SK-N-SH (cell line): ENCODE measurements around the gene RAB7A. TPM values are rescaled to one million over a fixed set of nuclear protein-coding genes. Genes with fewer than 3 reads are reported as not detected.

Experiments used
- CTCF ChIA-PET: fragments of 300-600, 350-600 bp; formaldehyde crosslinking; extraction: SDS; loops from one replicate; lab custom pipeline; 2021; lab: Yijun Ruan, JAX
- POLR2A ChIA-PET: fragments of 350-600 bp; sonication (Branson Sonifier 250); formaldehyde crosslinking; extraction: SDS; loops from one replicate; lab custom pipeline; 2020; ENCODE audit warnings: antibody characterized with exemption, inconsistent platforms; lab: Yijun Ruan, JAX
- DNase-seq: peaks from one replicate; pipeline ENCODE4 v3.0.0; 2012
- H2AFZ ChIP-seq: fragments of 200-600 bp; sonication (generic); 2 replicates; pipeline ENCODE4 v1.8.1; 2016; ENCODE audit warnings: antibody characterized with exemption, mild to moderate bottlenecking, low read depth
- H3F3A ChIP-seq: fragments of 200-600 bp; sonication (generic); replicated peaks from 2 replicates; pipeline ENCODE3; 2016; ENCODE audit warnings: antibody characterized with exemption, mild to moderate bottlenecking; ENCODE audit not compliant: insufficient read depth
- H3K27ac ChIP-seq, 2 experiments: fragments of 200-500 bp in 1 of 2; fragments of 200-600 bp in 1 of 2; sonication (Bioruptor generic) in 1 of 2; sonication (generic), shearing (Covaris generic) in 1 of 2; 2 replicates each; pipeline versions ENCODE4 v1.5.1 to v1.6.1; 2014 to 2016; ENCODE audit warnings: low read depth in 2 of 2, inconsistent platforms in 1 of 2, low read length in 1 of 2, mild to moderate bottlenecking in 1 of 2, mixed read lengths in 1 of 2
- H3K27me3 ChIP-seq: fragments of 200-600 bp; sonication (generic), shearing (Covaris generic); 2 replicates; pipeline ENCODE4 v1.6.1; 2016; ENCODE audit warnings: mixed run types; ENCODE audit not compliant: insufficient read depth
- H3K36me3 ChIP-seq, 2 experiments: fragments of 200-500 bp in 1 of 2; fragments of 200-600 bp in 1 of 2; sonication (Bioruptor generic) in 1 of 2; sonication (generic) in 1 of 2; replicated peaks in 1 of 2; 2 replicates each; pipeline versions ENCODE3 to v1.5.1; 2014 to 2016; ENCODE audit warnings: low read length in 1 of 2, mild to moderate bottlenecking in 1 of 2; ENCODE audit not compliant: insufficient read depth in 2 of 2, control insufficient read depth in 1 of 2
- H3K4me1 ChIP-seq, 2 experiments: fragments of 200-500 bp in 1 of 2; fragments of 200-600 bp in 1 of 2; sonication (Bioruptor generic) in 1 of 2; sonication (generic), shearing (Covaris generic) in 1 of 2; 2 replicates each; pipeline versions ENCODE4 v1.5.1 to v1.6.1; 2014 to 2016; ENCODE audit warnings: low read depth in 1 of 2, low read length in 1 of 2, mixed run types in 1 of 2; ENCODE audit not compliant: insufficient read depth in 2 of 2, control insufficient read depth in 1 of 2
- H3K4me2 ChIP-seq: fragments of 200-600 bp; sonication (generic), shearing (Covaris generic); 2 replicates; pipeline ENCODE4 v1.6.1; 2017; ENCODE audit warnings: mixed run types
- H3K4me3 ChIP-seq, 2 experiments: fragments of 200-500 bp in 1 of 2; fragments of 200-600 bp in 1 of 2; sonication (Bioruptor generic) in 1 of 2; sonication (generic), shearing (Covaris generic) in 1 of 2; 2 replicates each; pipeline versions ENCODE4 v1.5.1 to v1.8.1; 2014 to 2016; ENCODE audit warnings: low read depth in 2 of 2, inconsistent platforms in 1 of 2, low read length in 1 of 2, mild to moderate bottlenecking in 1 of 2, mixed read lengths in 1 of 2, moderate library complexity in 1 of 2
- H3K79me2 ChIP-seq: fragments of 200-600 bp; sonication (generic); 2 replicates; pipeline ENCODE4 v1.8.1; 2017; ENCODE audit warnings: mild to moderate bottlenecking; ENCODE audit not compliant: insufficient read depth
- H3K9ac ChIP-seq: fragments of 200-600 bp; sonication (generic); 2 replicates; pipeline ENCODE4 v1.6.1; 2017; ENCODE audit warnings: mixed run types
- H3K9me2 ChIP-seq: fragments of 200-600 bp; sonication (generic); 2 replicates; pipeline ENCODE4 v1.6.1; 2017; ENCODE audit warnings: mixed run types
- H3K9me3 ChIP-seq: fragments of 200-600 bp; sonication (generic); 2 replicates; pipeline ENCODE4 v1.6.1; 2017; ENCODE audit warnings: mixed run types, mild to moderate bottlenecking, moderate library complexity
- H4K20me1 ChIP-seq: fragments of 200-600 bp; sonication (generic); 2 replicates; pipeline ENCODE4 v1.6.1; 2017; ENCODE audit warnings: mild to moderate bottlenecking, mixed run types; ENCODE audit not compliant: insufficient read depth
- CHD2 ChIP-seq: fragments of 150-350 bp; IDR thresholded peaks from 2 replicates; pipeline ENCODE4 v1.6.1; 2018; ENCODE audit warnings: low read length; ENCODE audit not compliant: partially characterized antibody
- CTCF ChIP-seq: fragments of 200-600 bp; sonication (generic); IDR thresholded peaks from 2 replicates; pipeline ENCODE4 v1.6.1; 2017; ENCODE audit warnings: antibody characterized with exemption, mild to moderate bottlenecking, moderate library complexity
- ELF1 ChIP-seq: IDR thresholded peaks from 2 replicates; pipeline ENCODE4 v1.4.0; 2012
- EZH2phosphoT487 ChIP-seq: fragments of 200-600 bp; sonication (generic); IDR thresholded peaks from 2 replicates; pipeline ENCODE4 v1.6.1; 2017; ENCODE audit warnings: low read depth, mixed run types, mild to moderate bottlenecking, antibody characterized with exemption, moderate library complexity, borderline replicate concordance
- FOSL2 ChIP-seq: IDR thresholded peaks from 2 replicates; pipeline ENCODE4 v1.4.0; 2012; ENCODE audit warnings: low read depth, mild to moderate bottlenecking, moderate library complexity, borderline replicate concordance
- FOXJ3 ChIP-seq: sonication (generic); formaldehyde crosslinking; IDR thresholded peaks from 2 replicates; pipeline ENCODE4 v1.5.1; 2020; ENCODE audit warnings: mild to moderate bottlenecking, missing genetic modification reagents
- FOXM1 ChIP-seq: IDR thresholded peaks from 2 replicates; pipeline ENCODE4 v1.4.0; 2012; ENCODE audit warnings: low read depth, mild to moderate bottlenecking
- GABPA ChIP-seq: IDR thresholded peaks from 2 replicates; pipeline ENCODE4 v1.4.0; 2012; ENCODE audit warnings: low read depth, mild to moderate bottlenecking
- GATA2 ChIP-seq: sonication (generic); formaldehyde crosslinking; IDR thresholded peaks from 2 replicates; pipeline ENCODE4 v1.5.0; 2020; ENCODE audit warnings: mild to moderate bottlenecking, missing genetic modification reagents
- JUND ChIP-seq: IDR thresholded peaks from 2 replicates; pipeline ENCODE4 v1.4.0; 2012
- MAX ChIP-seq: IDR thresholded peaks from 2 replicates; pipeline ENCODE4 v1.4.0; 2012; ENCODE audit warnings: low read depth
- MEF2A ChIP-seq: IDR thresholded peaks from 2 replicates; pipeline ENCODE4 v1.4.0; 2012; ENCODE audit warnings: low read depth, borderline replicate concordance
- NFIC ChIP-seq: IDR thresholded peaks from 2 replicates; pipeline ENCODE4 v1.4.0; 2012; ENCODE audit warnings: borderline replicate concordance
- RAD21 ChIP-seq: IDR thresholded peaks from 2 replicates; pipeline ENCODE4 v1.6.1; 2012; ENCODE audit warnings: mild to moderate bottlenecking, low read length
- RCOR1 ChIP-seq: fragments of 150-350 bp; IDR thresholded peaks from 2 replicates; pipeline ENCODE4 v1.6.1; 2017; ENCODE audit warnings: antibody characterized with exemption, low read length
- RXRA ChIP-seq: IDR thresholded peaks from 2 replicates; pipeline ENCODE4 v1.4.0; 2012; ENCODE audit warnings: low read depth, mild to moderate bottlenecking, borderline replicate concordance
- SIN3A ChIP-seq: IDR thresholded peaks from 2 replicates; pipeline ENCODE4 v1.6.1; 2012; ENCODE audit warnings: low read depth, mild to moderate bottlenecking, low read length, moderate library complexity, borderline replicate concordance
- SMC3 ChIP-seq: IDR thresholded peaks from 2 replicates; pipeline ENCODE4 v1.6.1; 2012; ENCODE audit warnings: low read depth, low read length, improper control_type of control experiment
- TEAD4 ChIP-seq: IDR thresholded peaks from 2 replicates; pipeline ENCODE4 v1.4.0; 2012; ENCODE audit warnings: mild to moderate bottlenecking, borderline replicate concordance; ENCODE audit not compliant: insufficient read depth
- USF1 ChIP-seq: IDR thresholded peaks from 2 replicates; pipeline ENCODE4 v1.4.0; 2012; ENCODE audit warnings: low read depth, borderline replicate concordance
- USF2 ChIP-seq: fragments of 150-350 bp; IDR thresholded peaks from 2 replicates; pipeline ENCODE4 v1.6.1; 2017; ENCODE audit warnings: antibody characterized with exemption, low read length, low read depth, borderline replicate concordance
- WGBS: methylation state at CpG from one replicate; pipeline ENCODE4 v1.1.6; 2017; ENCODE audit warnings: low lambda C conversion rate; 5-methylcytosine and 5-hydroxymethylcytosine counted together
- polyA plus RNA-seq, 3 experiments: library from polyadenylated mRNA; depleted of rRNA; stranded (reverse); fragments of >200 nt; gene quantifications; 2 replicates each; pipeline ENCODE4 v1.2.3, GENCODE V29; 2012

The RAB7A gene
- polyA plus RNA-seq, 1 of the 3 experiments (the other 2 are of a cell fraction): 271 TPM

- no peaks in the 10 kb centered on the region for H3K27me3 ChIP-seq
- 97% methylated on average over 5 of the region's 5 CpGs for WGBS
- CTCF ChIA-PET: interaction anchor here (1.1 to 4.2 kb wide), 3 partner anchors 49 to 57 kb away, joined by 3 to 21 read pairs (median 3); no protein-coding TSS in a partner anchor
- POLR2A ChIA-PET: no interaction called here
- peaks cover 0 to 5% of the 10 kb centered on the region in 2 experiments for H3K36me3 ChIP-seq
- H3K4me1 ChIP-seq: peaks cover 5 to 9% of the 10 kb centered on the region in 2 experiments
- no peaks in the 10 kb centered on the region for H3K9me2 ChIP-seq
- no peak overlapping the region for H3K27ac ChIP-seq
- no peak overlapping the region for H3K9ac ChIP-seq
- peaks cover 98% of the 10 kb centered on the region for H3K79me2 ChIP-seq
- peaks cover 92% of the 10 kb centered on the region for H4K20me1 ChIP-seq
- H3K9me3 ChIP-seq: no peaks in the 10 kb centered on the region
- no peak overlapping the region for H3K4me3 ChIP-seq
- TF ChIP-seq SIN3A (no peak), JUND (no peak), GABPA (no peak), RCOR1 (no peak), NFIC (no peak), CHD2 (no peak), MAX (no peak), MEF2A (no peak), FOSL2 (no peak), TEAD4 (no peak), RXRA (no peak), CTCF (no peak), RAD21 (no peak), SMC3 (no peak), ELF1 (no peak), FOXJ3 (CRISPR knock-in tag) (no peak), EZH2phosphoT487 (no peak)
- H3K4me2 ChIP-seq: no peak overlapping the region; the same call in 1 of the 2 replicates
- H3F3A ChIP-seq: peaks cover 17% of the 10 kb centered on the region
- no peak for DNase-seq
- no peak overlapping the region for H2AFZ ChIP-seq
These were observed 4.5 kb downstream of the RAB7A start for GRCh38 chr3:128730471-128730870.

- peaks cover 100% of the 10 kb centered on the region for H3K79me2 ChIP-seq
- H3K9ac ChIP-seq: no peak overlapping the region
- 0 out of 4 replicates have a peak, but pooled peaks cover 0 to 3% of the 10 kb centered on the region in 2 experiments for H3K4me1 ChIP-seq
- DNase-seq: no peak
- ChIA-PET CTCF (interaction anchor here (1.2 to 2.5 kb wide), 3 partner anchors 54 to 117 kb away, joined by 3 to 8 read pairs (median 5); no protein-coding TSS in a partner anchor), POLR2A (no interaction called here)
- H3K9me2 ChIP-seq: no peaks in the 10 kb centered on the region
- H2AFZ ChIP-seq: no peak overlapping the region
- no peak overlapping the region for H3K27ac ChIP-seq
- H3K9me3 ChIP-seq: no peaks in the 10 kb centered on the region
- H3F3A ChIP-seq: peaks cover 20% of the 10 kb centered on the region
- WGBS: 94% methylated on average over 3 of the region's 3 CpGs
- peaks cover 99% of the 10 kb centered on the region for H4K20me1 ChIP-seq
- H3K36me3 ChIP-seq: peaks cover 0 to 25% of the 10 kb centered on the region in 2 experiments
- no peak overlapping the region for H3K4me2 ChIP-seq
- no peak overlapping the region for H3K4me3 ChIP-seq
- no peaks in the 10 kb centered on the region for H3K27me3 ChIP-seq
- TF ChIP-seq FOXM1 (no peak), GATA2 (CRISPR knock-in tag) (no peak), RCOR1 (no peak), USF1 (no peak), TEAD4 (no peak), JUND (no peak), USF2 (no peak), RAD21 (no peak)
These were observed 8.7 kb downstream of the RAB7A start for GRCh38 chr3:128734523-128735189.
